Activated T-cell treated with anti-CD3 and anti-CD28 coated beads, Interleukin-2, amount 50 U/mL, for 24 hours (primary cell): ENCODE results near the gene PCSK5.
"Not testable (repeated sequence)": the region's sequence is repeated elsewhere in the genome, so short reads cannot be mapped to it uniquely, and the experiment has no call there.

Experiments used
- DNase-seq: peaks from one replicate; pipeline ENCODE4 v3.0.0-alpha.2; 2020
- H3K27ac Mint-ChIP-seq: 2 replicates; pipeline ENCODE4 v1.8.0; 2020; ENCODE audit warnings: mild to moderate bottlenecking, mixed read lengths
- H3K27me3 Mint-ChIP-seq: 2 replicates; pipeline ENCODE4 v1.8.0; 2020; ENCODE audit warnings: mixed read lengths
- H3K36me3 Mint-ChIP-seq: 2 replicates; pipeline ENCODE4 v1.8.0; 2020; ENCODE audit warnings: low read depth, mixed read lengths
- H3K4me1 Mint-ChIP-seq: 2 replicates; pipeline ENCODE4 v1.8.0; 2020; ENCODE audit warnings: low read depth, mixed read lengths
- H3K4me3 Mint-ChIP-seq: 2 replicates; pipeline ENCODE4 v1.8.0; 2020; ENCODE audit warnings: mild to moderate bottlenecking, moderate library complexity, mixed read lengths
- H3K9me3 Mint-ChIP-seq: 2 replicates; pipeline ENCODE4 v1.8.0; 2020; ENCODE audit warnings: mixed read lengths

The PCSK5 gene

GRCh38 chr9:75890472-75891276 is at the start of gene PCSK5:
PCSK5 (plus strand) TSS chr9:75890673; CDS start chr9:75891182, 509 bp downstream.
- H3K4me3 Mint-ChIP-seq: peak within 1 kb of the TSS; percentile 88
- peak within 1 kb of the TSS; percentile 83 for H3K27ac Mint-ChIP-seq
- peaks cover 41% of the 10 kb centered on the region for H3K4me1 Mint-ChIP-seq
- H3K27me3 Mint-ChIP-seq: peaks cover 22% of the 10 kb centered on the region
- H3K36me3 Mint-ChIP-seq: peaks cover 7% of the 10 kb centered on the region
- DNase-seq: peak; percentile 85
- H3K9me3 Mint-ChIP-seq: no peaks in the 10 kb centered on the region

DNA sequence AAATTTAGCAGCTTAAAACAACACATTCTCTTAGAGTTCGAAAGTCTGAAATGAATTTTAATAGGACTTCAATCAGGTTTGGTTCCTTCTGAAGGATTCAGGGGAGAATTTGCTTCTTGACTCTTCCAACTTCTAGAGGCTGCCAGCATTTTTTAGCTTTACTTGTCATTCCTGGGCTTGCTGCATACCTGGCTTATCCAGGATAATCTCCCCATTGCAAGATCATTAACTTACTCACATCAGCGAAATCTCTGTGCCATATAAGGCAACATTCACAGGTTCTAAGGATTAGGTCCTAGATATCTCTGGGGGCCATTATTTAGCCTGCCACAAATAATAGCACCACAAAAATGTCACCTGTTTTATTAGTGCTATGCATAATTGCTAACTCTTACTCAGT is 46.2 kb upstream of the PCSK5 start:
- H3K9me3 Mint-ChIP-seq: no peaks in the 10 kb centered on the region
- H3K4me3 Mint-ChIP-seq: no peak overlapping the region
- H3K4me1 Mint-ChIP-seq: no peaks in the 10 kb centered on the region
- no peaks in the 10 kb centered on the region for H3K27me3 Mint-ChIP-seq
- no peak overlapping the region for H3K27ac Mint-ChIP-seq
- no peak for DNase-seq
- H3K36me3 Mint-ChIP-seq: no peaks in the 10 kb centered on the region

GRCh38 chr9:75845806-75846205 is 44.7 kb upstream of the PCSK5 start:
- Mint-ChIP-seq H3K4me3 (no peak overlapping the region), H3K27ac (no peak overlapping the region), H3K4me1 (no peaks in the 10 kb centered on the region), H3K36me3 (no peaks in the 10 kb centered on the region), H3K27me3 (no peaks in the 10 kb centered on the region), H3K9me3 (no peaks in the 10 kb centered on the region)
- DNase-seq: no peak

- H3K36me3 Mint-ChIP-seq: no peaks in the 10 kb centered on the region
- H3K4me3 Mint-ChIP-seq: no peak overlapping the region
- peaks cover 3% of the 10 kb centered on the region for H3K9me3 Mint-ChIP-seq
- DNase-seq: no peak
- no peaks in the 10 kb centered on the region for H3K27me3 Mint-ChIP-seq
- H3K4me1 Mint-ChIP-seq: peaks cover 2% of the 10 kb centered on the region
- H3K27ac Mint-ChIP-seq: no peak overlapping the region
Observed at GRCh38 chr9:75847085-75847484, 43.4 kb upstream of the PCSK5 start.

DNA sequence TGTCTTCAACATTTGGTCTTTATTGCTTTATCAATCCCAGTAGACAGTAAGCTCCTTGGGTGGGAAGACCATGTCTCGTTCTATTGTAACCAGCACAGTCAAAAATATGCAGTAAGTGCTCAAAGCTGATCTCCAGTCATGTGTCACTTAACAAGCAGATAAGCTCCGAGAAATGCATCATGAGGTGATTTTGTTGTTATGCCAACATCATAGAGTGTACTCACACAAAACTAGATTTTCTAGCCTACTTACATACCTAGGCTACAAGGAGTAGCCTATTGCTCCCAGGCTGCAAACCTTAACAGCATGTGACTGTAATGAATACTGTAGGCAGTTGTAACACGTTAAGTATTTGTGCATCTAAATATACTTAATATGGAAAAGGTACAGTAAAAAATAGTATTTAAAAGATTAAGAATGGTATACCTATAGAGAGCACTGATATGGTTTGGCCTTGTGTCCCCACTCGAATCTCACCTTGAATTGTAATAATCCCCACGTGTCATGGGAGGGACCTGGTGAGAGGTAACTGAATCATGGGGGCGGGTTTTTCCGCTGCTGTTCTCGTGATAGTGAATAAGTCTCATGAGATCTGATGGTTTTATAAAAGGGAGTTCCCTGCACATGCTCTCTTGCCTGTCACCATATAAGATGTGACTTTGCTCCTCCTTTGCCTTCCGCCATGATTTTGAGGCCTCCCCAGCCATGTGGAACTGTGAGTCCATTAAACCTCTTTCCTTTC is 39.8 kb upstream of the PCSK5 start:
- Mint-ChIP-seq H3K4me1 (peaks cover 2% of the 10 kb centered on the region), H3K27me3 (no peaks in the 10 kb centered on the region), H3K36me3 (no peaks in the 10 kb centered on the region), H3K27ac (no peak overlapping the region), H3K9me3 (peaks cover 3% of the 10 kb centered on the region), H3K4me3 (no peak overlapping the region)
- DNase-seq: no peak

DNA sequence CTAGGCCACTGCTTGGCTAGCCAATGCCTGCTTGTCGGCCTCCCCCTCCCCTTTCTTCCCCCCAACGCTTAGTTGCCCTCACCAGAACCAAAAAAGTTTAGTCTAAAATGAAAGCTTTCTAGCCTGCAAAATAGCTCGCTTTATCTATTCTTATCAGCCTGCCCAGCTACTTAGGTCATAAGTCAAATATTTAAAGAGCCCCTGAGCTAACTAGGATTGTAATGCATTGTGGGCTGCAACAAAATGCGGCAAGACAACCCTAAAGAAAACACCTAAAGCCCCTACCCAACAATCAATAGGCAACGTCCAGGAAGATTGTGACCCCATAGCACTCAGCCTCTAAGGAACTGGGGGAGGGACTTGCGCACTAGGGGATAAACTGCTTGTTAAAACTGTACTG is 38.6 kb upstream of the PCSK5 start:
- H3K27ac Mint-ChIP-seq: no peak overlapping the region
- H3K9me3 Mint-ChIP-seq: peaks cover 3% of the 10 kb centered on the region
- H3K27me3 Mint-ChIP-seq: no peaks in the 10 kb centered on the region
- DNase-seq: no peak
- no peaks in the 10 kb centered on the region for H3K36me3 Mint-ChIP-seq
- H3K4me3 Mint-ChIP-seq: no peak overlapping the region
- peaks cover 2% of the 10 kb centered on the region for H3K4me1 Mint-ChIP-seq

DNA sequence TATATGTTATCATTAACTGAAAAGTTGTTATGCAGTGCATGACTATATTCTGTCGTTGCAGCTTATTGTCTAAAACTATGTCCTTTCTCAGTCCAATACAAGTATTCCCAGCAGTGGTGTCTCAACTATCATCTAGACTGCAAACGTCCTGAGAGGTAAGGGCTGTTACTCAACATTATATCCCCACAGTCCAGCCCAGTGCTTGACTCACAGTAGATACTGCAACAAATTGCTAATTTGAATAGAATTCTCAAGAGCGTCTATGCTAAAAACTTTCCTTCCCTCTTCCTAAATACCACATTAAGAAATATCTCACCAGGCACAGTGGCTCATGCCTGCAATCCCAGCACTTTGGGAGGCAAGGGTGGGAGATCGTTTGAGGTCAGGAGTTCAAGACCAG is 37.7 kb upstream of the PCSK5 start:
- Mint-ChIP-seq H3K4me3 (no peak overlapping the region), H3K4me1 (peaks cover 2% of the 10 kb centered on the region), H3K27ac (no peak overlapping the region), H3K36me3 (no peaks in the 10 kb centered on the region), H3K27me3 (no peaks in the 10 kb centered on the region), H3K9me3 (peaks cover 3% of the 10 kb centered on the region)
- no peak for DNase-seq

DNA sequence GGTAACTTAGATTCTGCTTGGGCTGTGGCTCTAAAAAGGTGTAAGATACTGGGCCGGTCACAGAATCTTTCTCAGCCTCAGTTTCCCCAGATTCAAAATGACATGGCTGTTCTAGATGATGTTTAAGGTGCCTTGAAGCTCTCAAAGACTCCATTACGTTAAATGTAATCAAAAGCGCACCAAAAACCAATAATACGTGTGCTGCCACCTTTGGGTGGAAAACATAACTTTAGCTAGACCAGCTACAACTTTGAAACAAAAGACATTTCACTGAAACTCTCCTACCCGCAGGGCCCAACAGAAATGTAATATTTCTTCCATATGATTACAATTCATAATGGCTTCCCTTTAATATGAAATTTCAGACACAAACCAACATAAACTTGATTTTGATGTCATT is 35.0 kb upstream of the PCSK5 start:
- H3K27ac Mint-ChIP-seq: no peak overlapping the region
- H3K36me3 Mint-ChIP-seq: no peaks in the 10 kb centered on the region
- H3K4me3 Mint-ChIP-seq: no peak overlapping the region
- H3K4me1 Mint-ChIP-seq: peaks cover 2% of the 10 kb centered on the region
- no peak for DNase-seq
- H3K9me3 Mint-ChIP-seq: peaks cover 3% of the 10 kb centered on the region
- H3K27me3 Mint-ChIP-seq: no peaks in the 10 kb centered on the region

GRCh38 chr9:75858497-75859092 is 31.9 kb upstream of the PCSK5 start:
- no peak overlapping the region for H3K27ac Mint-ChIP-seq
- DNase-seq: no peak
- H3K36me3 Mint-ChIP-seq: no peaks in the 10 kb centered on the region
- no peaks in the 10 kb centered on the region for H3K27me3 Mint-ChIP-seq
- H3K4me3 Mint-ChIP-seq: no peak overlapping the region
- no peaks in the 10 kb centered on the region for H3K4me1 Mint-ChIP-seq
- no peaks in the 10 kb centered on the region for H3K9me3 Mint-ChIP-seq

- Mint-ChIP-seq H3K27ac (no peak overlapping the region), H3K4me3 (no peak overlapping the region), H3K4me1 (peaks cover 1% of the 10 kb centered on the region), H3K27me3 (peaks cover 4% of the 10 kb centered on the region), H3K36me3 (no peaks in the 10 kb centered on the region), H3K9me3 (no peaks in the 10 kb centered on the region)
- DNase-seq: no peak
Observed at GRCh38 chr9:75864266-75864665, 26.2 kb upstream of the PCSK5 start.

GRCh38 chr9:75866273-75866871 is 24.1 kb upstream of the PCSK5 start:
- Mint-ChIP-seq H3K27me3 (peaks cover 4% of the 10 kb centered on the region), H3K4me1 (peaks cover 16% of the 10 kb centered on the region), H3K27ac (no peak overlapping the region), H3K9me3 (no peaks in the 10 kb centered on the region), H3K4me3 (no peak overlapping the region), H3K36me3 (no peaks in the 10 kb centered on the region)
- no peak for DNase-seq

- not testable (repeated sequence) for H3K27me3 Mint-ChIP-seq, DNase-seq, H3K36me3 Mint-ChIP-seq, H3K9me3 Mint-ChIP-seq, H3K27ac Mint-ChIP-seq, H3K4me3 Mint-ChIP-seq
- peaks cover 16% of the 10 kb centered on the region for H3K4me1 Mint-ChIP-seq
Observed at GRCh38 chr9:75868526-75868925, 21.9 kb upstream of the PCSK5 start.

DNA sequence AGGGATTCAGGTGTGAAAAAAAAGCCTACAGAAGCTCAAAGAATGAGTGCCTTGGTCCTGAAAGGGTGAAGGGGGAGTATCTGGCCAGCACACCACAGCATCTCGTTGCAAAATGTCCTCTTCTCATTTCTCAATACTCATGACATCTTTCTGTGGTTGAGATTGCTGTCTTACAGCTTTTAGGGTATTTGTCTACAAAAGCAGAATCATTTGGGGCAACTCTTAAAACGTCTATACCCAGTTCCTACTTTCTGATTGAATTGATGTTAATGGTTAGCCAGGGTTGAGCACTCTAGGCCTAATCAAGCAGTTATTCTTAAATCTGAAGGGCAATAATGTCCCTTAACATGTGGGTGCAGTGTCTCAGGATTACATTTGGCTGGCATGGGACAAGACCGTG is 21.2 kb upstream of the PCSK5 start:
- Mint-ChIP-seq H3K9me3 (no peaks in the 10 kb centered on the region), H3K4me1 (peaks cover 16% of the 10 kb centered on the region), H3K4me3 (no peak overlapping the region), H3K27ac (no peak overlapping the region), H3K27me3 (peaks cover 4% of the 10 kb centered on the region), H3K36me3 (no peaks in the 10 kb centered on the region)
- no peak for DNase-seq

GRCh38 chr9:75870450-75870849 is 20.0 kb upstream of the PCSK5 start:
- Mint-ChIP-seq H3K4me1 (peaks cover 16% of the 10 kb centered on the region), H3K4me3 (no peak overlapping the region), H3K27me3 (peaks cover 4% of the 10 kb centered on the region), H3K36me3 (no peaks in the 10 kb centered on the region), H3K9me3 (no peaks in the 10 kb centered on the region), H3K27ac (no peak overlapping the region)
- no peak for DNase-seq
